Stimulated activated CD4-positive, alpha-beta T cell treated with anti-CD3 and anti-CD28 coated beads, Interleukin-2, amount 100 ng/mL, for 48 hours (primary cell): Measurements from ENCODE around the gene KIF2A.

Source experiments
- DNase-seq, 2 donors: peaks; one replicate each; pipeline ENCODE4 v3.0.0-alpha.2; 2020

The KIF2A gene

GRCh38 chr5:62331921-62332320 lies 25.9 kb downstream of the KIF2A start:
- DNase-seq: no peak

DNA sequence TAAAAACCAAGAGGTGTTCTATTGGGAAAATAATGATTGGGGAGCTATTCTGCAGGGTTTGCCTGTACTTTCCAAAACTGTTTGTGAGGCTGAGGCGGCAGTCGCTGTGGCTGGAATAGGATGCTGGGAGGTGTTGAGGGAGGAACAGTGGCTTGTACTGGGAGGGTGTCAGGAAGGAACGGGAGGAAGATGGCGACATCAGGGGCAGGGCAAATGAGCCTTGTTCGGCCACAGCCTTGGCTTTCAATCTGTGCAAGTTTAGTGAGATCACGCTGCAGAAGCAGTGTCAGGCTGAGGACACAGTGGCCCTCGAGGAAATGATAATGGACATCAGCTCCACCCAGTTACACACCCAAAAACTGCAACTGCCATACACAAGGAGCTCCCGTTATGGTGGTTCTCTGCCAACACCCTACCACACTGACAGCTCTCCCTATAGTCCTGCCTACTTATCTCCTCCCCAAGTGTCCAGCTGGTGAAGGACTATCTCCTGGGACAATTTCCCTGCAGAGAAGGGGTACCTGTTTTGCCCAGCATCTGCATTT lies 27.3 kb downstream of the KIF2A start:
- DNase-seq: no peak

GRCh38 chr5:62334082-62334481 lies 28.1 kb downstream of the KIF2A start:
- no peak for DNase-seq

GRCh38 chr5:62340392-62340791 lies 34.4 kb downstream of the KIF2A start:
- no peak for DNase-seq

DNA sequence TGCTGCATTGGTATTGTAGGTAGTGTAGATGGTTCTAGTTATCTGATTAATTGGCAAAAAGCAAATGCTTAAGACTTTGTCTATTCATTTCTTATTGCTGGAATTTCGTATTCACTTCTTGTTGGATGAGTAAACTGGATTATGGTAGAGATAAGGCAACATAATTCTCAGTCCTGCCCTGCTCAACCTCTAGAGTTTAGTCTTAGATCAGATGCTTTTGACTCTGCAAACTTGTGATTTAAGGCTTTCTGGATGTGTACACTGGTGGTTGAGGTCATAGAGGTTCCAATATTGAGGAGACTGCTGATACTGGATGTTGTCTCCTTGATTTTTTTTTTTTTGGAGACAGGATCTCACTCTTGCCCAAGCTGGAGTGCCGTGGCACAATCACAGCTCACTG lies 35.0 kb downstream of the KIF2A start:
- DNase-seq: no peak

DNA sequence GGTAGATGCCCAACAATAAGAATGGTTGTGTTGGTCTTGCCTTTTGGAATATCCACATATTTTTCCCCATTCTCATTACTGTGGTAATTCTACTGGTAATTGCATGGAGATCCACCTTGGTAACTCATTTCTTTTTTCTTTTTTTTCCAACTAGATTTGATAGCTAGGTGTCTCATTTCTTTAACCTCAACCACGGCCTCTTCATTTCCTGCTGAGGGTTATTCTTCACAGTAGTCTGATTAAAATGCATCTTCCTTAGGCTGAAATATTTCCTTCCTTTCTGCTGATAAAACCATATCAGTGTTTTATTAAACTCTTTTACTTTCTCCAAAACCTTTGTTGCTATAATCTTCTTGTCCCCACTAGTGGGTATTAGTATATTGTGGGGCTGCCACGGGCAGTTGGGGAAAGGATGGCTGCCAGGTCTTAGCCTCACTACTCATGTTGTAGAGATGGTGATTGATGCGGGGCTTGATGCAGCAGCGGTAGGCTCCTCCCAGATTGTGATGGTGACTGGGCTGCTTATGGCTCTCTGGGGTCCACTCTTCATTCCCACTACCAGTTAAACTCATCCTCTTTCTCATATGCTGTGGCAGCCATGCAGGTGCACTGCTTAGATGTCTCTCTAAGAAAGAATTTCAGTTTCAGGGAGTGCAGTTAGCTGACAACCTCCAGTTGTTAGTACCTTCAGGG lies 35.9 kb downstream of the KIF2A start:
- DNase-seq: no peak

- DNase-seq: no peak
These were observed 36.5 kb downstream of the KIF2A start for GRCh38 chr5:62342476-62342837.

DNA sequence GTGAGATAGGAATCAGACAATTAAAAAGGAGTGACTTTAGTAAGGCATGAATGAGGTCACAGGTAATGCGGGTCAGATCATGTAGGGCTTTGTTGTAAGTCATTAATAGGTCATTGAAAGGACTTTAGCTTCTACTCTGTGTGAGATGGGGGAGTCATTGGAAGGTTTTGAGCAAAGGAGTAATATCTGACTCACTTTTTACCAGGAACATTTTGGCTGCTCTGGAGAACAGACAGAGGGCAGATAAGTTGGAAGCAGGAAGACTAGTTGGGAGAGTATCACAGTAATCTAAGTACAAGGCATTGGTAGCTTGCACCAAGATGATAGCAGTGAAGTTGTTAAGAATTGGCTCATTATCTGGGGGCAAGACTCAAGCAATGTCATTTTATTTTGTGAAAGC lies 37.4 kb downstream of the KIF2A start:
- no peak for DNase-seq

DNA sequence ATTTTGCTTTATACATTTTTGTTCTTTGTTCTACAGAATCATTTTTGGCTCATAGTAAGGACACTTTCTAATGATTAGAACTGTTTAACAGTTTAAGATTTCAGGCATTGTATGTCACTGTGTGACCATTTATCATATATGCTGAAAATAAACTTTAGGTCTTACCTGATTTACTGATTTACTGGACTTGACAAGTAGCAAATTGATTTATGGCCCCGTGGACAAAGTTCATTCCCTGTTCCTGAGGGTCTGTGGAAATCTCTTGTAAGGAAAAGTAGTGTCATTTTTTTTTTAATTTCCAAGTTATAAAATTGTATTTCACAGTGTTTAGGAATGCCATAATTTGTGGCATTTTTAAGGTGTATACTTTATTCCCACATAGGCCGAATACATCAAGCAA lies 40.7 kb downstream of the KIF2A start:
- no peak for DNase-seq

DNA sequence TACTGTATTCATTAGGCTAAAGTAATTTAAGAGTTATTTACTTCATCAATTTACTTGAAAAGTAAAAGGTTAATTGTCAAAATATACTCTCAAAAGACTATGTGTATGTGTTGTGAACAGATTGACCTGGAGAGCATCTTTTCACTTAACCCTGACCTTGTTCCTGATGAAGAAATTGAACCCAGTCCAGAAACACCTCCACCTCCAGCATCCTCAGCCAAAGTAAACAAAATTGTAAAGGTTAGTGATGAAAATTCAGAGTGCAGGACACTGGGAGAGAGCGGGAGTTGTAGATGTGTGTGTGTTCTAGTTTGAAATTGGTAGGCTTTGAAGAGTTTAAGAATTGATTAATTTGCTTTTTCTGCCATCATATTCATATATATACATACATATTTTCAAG lies 41.9 kb downstream of the KIF2A start:
- no peak for DNase-seq

- DNase-seq: no peak
These were observed 42.9 kb downstream of the KIF2A start for GRCh38 chr5:62348723-62349481.

- DNase-seq: no peak
These were observed 48.2 kb downstream of the KIF2A start for GRCh38 chr5:62354028-62354874.

DNA sequence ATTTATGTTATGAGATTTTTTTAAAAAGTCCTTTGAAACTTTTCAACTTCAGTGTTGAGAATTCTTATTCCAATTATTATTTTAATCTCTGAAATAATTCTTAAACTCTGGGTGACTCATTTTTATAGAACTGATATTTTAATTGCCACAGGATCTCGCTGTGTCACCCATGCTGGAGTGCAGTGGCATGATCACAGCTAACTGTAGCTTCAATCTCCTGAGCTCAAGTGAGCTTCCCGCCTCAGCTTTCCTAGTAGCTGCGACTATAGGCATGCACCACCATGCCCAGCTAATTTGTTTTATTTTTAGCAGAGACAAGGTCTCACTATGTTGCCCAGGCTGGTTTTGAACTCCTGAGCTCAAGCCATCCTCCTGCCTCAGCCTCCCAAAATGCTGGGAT lies 56.7 kb downstream of the KIF2A start:
- no peak for DNase-seq

DNA sequence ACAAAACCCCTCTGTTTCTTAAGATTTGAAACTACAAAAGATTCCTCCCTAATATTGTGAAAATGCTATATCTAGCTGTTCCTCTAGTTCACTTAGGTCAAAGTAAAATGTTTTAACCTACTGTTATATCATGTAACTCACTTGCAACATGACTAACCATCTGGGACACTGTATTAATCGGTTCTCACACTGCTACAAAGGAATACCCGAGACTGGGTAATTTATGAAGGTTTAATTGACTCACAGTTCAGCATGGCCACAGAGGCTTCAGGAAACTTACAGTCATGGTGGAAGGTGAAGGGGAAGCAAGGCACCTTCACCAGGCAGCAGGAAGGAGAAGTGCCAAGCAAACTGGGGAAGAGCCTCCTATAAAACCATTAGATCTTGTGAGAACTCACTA lies 63.0 kb downstream of the KIF2A start:
- DNase-seq: no peak

DNA sequence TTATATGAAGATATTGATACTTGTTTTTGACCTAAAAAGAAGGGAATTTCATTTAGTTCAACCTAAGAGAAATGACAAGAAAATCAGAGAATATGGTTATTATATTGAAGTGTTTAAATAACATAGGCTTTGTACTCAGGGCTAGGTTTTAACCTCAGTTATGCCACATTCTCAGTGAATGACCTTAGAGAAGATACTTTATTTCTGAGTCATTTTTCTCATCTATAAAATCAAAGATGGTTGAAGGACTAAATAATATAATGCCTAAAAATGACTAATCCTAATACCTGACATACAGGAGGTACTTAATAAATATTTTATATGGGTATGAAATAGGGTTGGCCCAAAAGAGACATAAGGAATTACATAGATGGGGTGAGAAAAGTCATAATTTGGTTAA lies 65.4 kb downstream of the KIF2A start:
- DNase-seq: no peak

DNA sequence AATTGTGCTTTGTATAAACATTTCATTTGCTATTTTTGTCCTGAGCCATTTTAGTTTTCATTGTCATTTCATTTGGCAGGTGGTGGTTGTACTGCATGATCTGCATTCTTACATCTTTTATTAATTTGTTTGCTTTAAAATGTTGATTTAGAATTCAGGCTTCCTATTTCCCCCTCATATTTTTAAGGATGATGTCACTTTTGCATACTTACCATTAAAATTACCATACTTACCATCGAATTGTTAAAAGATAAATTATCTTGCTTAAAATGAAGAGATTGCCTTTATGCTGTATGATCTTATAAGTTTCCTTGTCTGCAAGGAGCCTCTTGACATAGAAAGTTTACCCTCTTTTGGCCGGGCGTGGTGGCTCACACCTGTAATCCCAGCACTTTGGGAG lies 66.6 kb downstream of the KIF2A start:
- no peak for DNase-seq

GRCh38 chr5:62373382-62373781 lies 67.4 kb downstream of the KIF2A start:
- no peak for DNase-seq

DNA sequence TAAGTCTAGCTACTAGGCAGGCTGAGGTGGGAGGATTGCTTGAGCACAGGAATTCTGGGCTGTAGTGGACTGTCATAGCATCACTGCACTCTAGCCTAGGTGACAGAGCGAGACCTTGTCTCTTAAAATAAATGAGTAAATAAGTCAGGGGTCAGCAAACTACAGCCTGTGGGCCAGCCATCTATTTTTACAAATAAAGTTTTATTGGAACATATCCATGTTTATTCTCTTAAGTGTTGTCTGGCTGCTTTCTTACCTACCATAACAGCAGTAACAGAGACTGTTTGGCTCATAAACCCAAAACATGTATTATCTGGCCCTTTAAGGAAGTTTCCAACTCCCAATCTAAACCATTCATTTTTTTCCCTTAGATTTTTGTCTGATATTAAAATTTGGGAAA lies 68.1 kb downstream of the KIF2A start:
- DNase-seq: no peak

DNA sequence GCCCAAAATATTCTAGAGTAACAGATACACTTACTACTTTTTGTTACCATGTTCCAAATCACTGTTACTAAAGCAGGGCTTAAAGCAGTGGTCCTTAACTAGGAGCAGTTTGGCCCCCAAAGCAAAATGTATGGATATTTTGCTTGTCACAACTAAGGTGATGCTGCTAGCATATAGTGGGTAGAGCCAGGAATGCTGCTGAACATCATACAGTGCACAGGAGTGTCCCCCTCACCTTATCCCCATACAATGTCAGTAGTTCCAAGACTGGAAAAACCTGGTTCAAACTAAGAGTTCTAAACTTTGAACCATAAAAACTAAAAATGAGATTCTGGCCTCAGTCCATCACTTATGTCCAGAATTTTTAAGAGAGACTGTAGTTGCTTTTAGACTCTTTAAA lies 69.6 kb downstream of the KIF2A start:
- no peak for DNase-seq

DNA sequence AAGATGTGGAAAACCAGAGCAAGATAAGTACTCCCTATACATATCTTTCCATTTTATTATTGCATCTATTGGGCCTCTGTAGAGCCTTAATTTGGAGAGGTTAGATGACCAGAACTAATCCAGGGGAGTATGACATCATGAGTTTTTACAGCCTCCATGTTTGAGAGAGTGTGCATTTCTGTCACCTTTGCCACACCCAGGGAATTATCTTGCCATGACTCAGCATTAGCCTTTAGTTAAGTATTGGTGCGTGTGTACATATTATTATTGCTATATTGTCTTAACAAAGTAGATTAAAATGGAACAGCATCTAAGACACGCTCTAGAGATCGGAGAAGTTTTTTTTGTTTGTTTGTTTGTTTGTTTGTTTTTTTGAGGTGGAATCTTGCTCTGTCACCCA lies 70.1 kb downstream of the KIF2A start:
- no peak for DNase-seq

GRCh38 chr5:62385131-62385530 lies 79.1 kb downstream of the KIF2A start:
- no peak for DNase-seq

DNA sequence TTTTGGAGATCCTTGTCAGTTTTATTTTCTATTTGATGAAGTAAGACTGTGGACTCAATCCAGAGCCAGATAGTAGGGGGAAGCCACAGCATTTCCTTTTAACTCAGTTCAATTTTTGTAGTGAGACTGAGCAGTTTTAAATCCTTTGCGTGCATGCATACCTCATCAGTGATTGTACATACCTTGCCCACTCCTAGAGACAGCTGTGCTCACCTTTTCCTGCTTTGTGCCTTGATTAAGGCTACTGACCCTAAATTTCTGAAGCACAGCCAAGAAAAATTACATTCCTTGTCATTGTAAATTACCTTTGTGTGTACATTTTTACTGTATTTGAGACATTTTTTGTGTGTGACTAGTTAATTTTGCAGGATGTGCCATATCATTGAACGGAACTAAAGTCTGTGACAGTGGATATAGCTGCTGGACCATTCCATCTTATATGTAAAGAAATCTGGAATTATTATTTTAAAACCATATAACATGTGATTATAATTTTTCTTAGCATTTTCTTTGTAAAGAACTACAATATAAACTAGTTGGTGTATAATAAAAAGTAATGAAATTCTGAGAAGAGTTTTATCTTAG lies 79.9 kb downstream of the KIF2A start:
- DNase-seq: no peak

DNA sequence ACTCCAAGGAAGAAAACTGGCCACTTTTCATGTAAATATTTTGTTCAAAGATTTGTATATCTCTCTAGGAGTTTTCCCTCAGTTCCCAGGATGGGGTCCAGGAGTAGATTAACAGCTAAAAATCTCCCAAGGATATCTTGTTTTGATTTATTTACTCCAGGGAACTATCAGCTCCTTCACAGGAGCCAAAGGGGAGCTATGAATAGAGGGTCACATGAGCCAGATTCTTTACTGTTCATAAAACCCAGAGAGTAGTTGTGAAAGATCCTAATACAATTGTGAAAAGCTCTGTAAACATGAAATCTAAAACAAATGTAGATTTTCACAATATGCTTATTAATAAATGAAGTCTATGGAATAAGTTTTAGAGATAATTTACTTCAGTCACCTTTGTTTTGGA lies 80.8 kb downstream of the KIF2A start:
- no peak for DNase-seq
